ENCODE data around the gene ZNF699.
"Not testable (repeated sequence)": the region's sequence is repeated elsewhere in the genome, so short reads cannot be mapped to it uniquely, and the experiment has no call there.

ZNF699 gene

DNA sequence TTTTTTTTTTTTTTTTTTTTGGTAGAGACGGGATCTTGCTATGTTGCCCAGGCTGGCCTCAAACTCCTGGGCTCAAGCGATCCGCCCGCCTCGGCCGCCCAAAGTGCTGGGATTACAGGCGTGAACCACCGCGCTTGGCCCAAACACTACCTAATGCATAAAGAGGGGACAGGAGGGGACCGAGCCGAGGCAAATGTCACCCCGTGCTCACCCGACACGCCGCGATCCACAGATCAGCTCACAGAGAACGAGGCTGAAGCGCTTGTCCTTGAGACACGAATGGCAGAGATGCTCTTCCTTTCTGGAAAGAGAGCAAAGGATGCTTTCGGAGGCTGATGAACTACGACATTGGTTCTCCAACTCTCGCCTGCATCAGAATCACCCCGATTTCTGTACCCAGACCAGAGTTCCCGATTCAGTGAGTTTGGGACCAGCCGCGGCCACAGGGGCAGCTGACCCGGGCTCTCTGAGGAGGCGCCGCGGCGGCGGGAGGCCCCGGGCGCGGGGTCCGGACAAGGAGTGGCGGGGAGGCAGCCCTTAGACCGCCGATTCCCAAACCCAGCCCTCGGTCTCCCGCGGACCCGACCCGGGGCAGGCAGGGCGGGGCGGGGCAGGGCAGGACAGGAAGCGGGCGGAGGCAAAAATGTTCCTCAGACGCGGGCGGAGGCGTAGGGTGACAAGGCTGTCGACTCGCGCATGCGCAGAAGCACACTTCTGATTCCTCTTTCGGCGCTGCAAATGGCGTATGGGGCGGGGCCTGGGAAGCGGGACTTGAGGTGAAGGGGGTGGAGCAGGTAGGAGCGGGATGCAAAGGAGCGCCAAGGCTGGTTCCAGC is at the start of gene ZNF699:
ZNF699 (minus strand) TSS at position 700 of the 835 bp plus-strand sequence. CDS start 4,719 bp downstream, outside the sequence.
- peaks cover 29% of the 10 kb centered on the region for H3K4me1 Mint-ChIP-seq
- H3K27me3 Mint-ChIP-seq: peaks cover 2% of the 10 kb centered on the region
- DNase-seq (peak; percentile 98), ATAC-seq (peak; percentile 91)
- peaks cover 18% of the 10 kb centered on the region for H3K9me3 Mint-ChIP-seq
- H3K27ac Mint-ChIP-seq: peak within 1 kb of the TSS; percentile 97
- peak within 1 kb of the TSS; percentile 89 for H3K4me3 Mint-ChIP-seq
- peaks cover 20% of the 10 kb centered on the region for H3K36me3 Mint-ChIP-seq (ENCODE audit: low read depth)

DNA sequence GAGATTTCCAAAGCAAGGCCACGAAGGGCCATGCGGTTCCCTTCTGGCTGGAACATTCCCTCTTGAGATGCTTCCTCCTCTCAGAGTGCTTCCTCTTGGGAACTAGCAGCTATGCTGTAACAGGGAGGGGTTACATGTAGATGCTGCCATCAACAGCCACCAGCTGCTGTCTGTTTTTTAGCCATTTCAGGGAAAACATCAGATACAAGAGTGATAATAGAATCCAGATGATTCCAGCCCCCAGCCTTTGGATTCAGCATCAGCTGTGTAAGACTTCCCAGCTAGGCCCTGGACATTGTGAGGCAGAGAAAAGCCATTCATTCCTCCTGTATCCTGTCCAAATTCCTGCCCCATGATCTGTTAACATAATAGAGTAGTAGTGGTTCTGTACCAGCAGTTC is 45.0 kb upstream of the ZNF699 start:
- Mint-ChIP-seq H3K4me3 (no peak overlapping the region), H3K9me3 (peaks cover 51% of the 10 kb centered on the region), H3K4me1 (no peaks in the 10 kb centered on the region), H3K27ac (no peak overlapping the region), H3K36me3 (ENCODE audit: low read depth) (peaks cover 60% of the 10 kb centered on the region), H3K27me3 (no peaks in the 10 kb centered on the region)
- no peak for ATAC-seq
- no peak for DNase-seq

DNA sequence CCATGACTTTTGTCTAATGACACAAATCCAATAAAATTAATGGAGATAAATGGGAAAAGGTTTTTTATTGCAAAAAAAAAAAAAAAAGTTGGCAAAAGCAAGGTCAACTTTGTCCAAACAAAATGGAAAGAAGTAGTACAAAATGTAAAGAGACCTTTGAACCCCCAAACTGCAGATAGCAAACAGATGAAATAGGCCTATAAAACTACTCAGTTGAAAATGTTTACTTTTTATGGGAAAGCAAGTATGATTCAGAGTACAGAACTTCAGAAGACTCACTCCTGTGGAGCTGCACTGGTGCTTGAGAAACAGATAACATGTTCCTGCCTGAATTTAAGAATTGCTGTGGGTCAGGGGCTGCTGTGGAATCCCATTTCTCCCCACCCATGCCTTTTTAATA is 43.4 kb upstream of the ZNF699 start:
- H3K27ac Mint-ChIP-seq: no peak overlapping the region
- DNase-seq (no peak), ATAC-seq (no peak)
- H3K27me3 Mint-ChIP-seq: no peaks in the 10 kb centered on the region
- peaks cover 66% of the 10 kb centered on the region for H3K36me3 Mint-ChIP-seq (ENCODE audit: low read depth)
- peaks cover 55% of the 10 kb centered on the region for H3K9me3 Mint-ChIP-seq
- no peak overlapping the region for H3K4me3 Mint-ChIP-seq
- no peaks in the 10 kb centered on the region for H3K4me1 Mint-ChIP-seq

DNA sequence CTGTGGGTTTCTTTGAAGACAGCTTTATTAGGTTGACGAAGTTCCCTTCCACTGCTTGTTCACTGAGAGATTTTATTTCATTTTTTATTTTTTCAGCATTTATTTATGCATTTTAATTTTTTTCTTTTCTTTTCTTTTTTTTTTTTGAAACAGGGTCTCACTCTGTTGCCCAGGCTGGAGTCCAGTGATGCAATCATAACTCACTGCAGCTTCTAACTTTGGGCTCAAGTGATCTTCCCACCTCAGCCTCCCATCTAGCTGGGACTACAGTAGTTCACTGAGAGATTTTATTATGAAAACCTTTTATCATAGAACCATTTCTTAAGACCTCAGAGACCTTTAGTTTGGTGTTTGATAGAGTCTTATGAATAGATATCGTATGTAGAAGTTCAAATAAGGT is 42.9 kb upstream of the ZNF699 start:
- DNase-seq: no peak
- H3K36me3 Mint-ChIP-seq (ENCODE audit: low read depth): peaks cover 64% of the 10 kb centered on the region
- H3K27me3 Mint-ChIP-seq: no peaks in the 10 kb centered on the region
- H3K4me3 Mint-ChIP-seq: no peak overlapping the region
- H3K4me1 Mint-ChIP-seq: no peaks in the 10 kb centered on the region
- H3K9me3 Mint-ChIP-seq: peaks cover 53% of the 10 kb centered on the region
- no peak overlapping the region for H3K27ac Mint-ChIP-seq
- no peak for ATAC-seq

DNA sequence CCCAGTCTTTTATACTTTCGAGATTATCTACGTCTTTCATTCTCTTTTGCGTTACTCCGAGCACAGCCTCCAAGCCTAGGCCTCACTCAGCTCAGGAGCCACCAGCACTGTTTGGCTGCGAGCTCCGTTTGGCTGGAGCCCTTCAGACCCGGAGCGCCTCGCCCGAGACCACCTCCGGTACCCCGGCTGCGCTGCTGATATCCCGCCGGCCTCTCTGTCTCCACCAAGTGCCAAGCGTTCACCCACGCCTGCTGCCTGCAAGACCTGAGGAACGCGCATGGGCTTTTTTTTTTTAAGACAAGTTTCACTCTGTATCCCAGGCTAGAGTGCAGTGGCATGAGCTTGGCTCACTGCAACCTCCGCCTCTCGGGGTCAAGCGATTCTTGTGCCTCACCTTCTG is 39.0 kb upstream of the ZNF699 start:
- no peaks in the 10 kb centered on the region for H3K27me3 Mint-ChIP-seq

DNA sequence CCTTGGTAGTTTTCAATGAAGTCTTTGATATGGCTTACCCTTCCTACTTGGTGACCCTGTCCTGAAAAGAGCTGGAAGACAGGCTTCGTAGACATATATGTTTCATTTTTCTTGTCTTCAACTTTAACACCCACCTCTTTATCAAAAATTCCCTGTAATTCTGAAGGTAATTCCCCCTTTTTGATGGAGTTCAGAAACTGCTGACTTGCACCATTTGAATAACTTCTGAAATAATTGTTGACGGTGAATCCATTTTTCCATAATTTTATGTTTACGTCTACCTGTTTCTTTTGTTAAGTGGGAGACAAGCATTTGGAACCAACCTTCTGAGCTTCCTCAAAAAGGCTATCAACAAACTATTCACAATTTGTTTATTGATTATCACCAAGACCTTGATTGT is 38.6 kb upstream of the ZNF699 start:
- Mint-ChIP-seq H3K9me3 (peaks cover 63% of the 10 kb centered on the region), H3K4me3 (no peak overlapping the region), H3K4me1 (no peaks in the 10 kb centered on the region), H3K27ac (no peak overlapping the region), H3K27me3 (no peaks in the 10 kb centered on the region), H3K36me3 (ENCODE audit: low read depth) (peaks cover 78% of the 10 kb centered on the region)
- no peak for ATAC-seq
- DNase-seq: no peak

More for the DNA sequence above, 39.0 kb upstream of the ZNF699 start:
- DNase-seq (no peak), ATAC-seq (no peak)
- H3K9me3 Mint-ChIP-seq: peaks cover 60% of the 10 kb centered on the region
- H3K4me3 Mint-ChIP-seq: no peak overlapping the region
- no peak overlapping the region for H3K27ac Mint-ChIP-seq
- no peaks in the 10 kb centered on the region for H3K4me1 Mint-ChIP-seq
- peaks cover 74% of the 10 kb centered on the region for H3K36me3 Mint-ChIP-seq (ENCODE audit: low read depth)

DNA sequence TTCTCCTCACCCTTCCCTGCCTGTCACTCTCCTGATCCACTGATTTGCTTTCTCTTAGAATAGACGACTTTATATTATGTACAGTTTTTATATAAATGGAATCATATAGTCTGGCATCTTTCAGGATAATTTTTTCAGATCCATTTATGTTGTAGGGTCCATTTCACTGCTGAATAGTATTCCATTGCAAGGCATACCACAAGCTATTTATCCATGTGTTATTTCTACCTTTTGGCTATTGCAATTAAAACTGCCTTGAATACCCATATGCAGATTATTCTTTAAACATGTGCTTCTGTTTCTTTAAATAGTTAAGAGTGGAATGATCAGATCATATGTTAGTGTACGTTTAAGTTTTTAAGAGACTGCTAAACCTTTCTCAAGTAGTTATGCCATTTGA is 35.4 kb upstream of the ZNF699 start:
- no peak overlapping the region for H3K4me3 Mint-ChIP-seq
- peaks cover 73% of the 10 kb centered on the region for H3K9me3 Mint-ChIP-seq
- H3K36me3 Mint-ChIP-seq (ENCODE audit: low read depth): peaks cover 84% of the 10 kb centered on the region
- DNase-seq: no peak
- ATAC-seq: no peak
- H3K27me3 Mint-ChIP-seq: no peaks in the 10 kb centered on the region
- no peaks in the 10 kb centered on the region for H3K4me1 Mint-ChIP-seq
- H3K27ac Mint-ChIP-seq: no peak overlapping the region

DNA sequence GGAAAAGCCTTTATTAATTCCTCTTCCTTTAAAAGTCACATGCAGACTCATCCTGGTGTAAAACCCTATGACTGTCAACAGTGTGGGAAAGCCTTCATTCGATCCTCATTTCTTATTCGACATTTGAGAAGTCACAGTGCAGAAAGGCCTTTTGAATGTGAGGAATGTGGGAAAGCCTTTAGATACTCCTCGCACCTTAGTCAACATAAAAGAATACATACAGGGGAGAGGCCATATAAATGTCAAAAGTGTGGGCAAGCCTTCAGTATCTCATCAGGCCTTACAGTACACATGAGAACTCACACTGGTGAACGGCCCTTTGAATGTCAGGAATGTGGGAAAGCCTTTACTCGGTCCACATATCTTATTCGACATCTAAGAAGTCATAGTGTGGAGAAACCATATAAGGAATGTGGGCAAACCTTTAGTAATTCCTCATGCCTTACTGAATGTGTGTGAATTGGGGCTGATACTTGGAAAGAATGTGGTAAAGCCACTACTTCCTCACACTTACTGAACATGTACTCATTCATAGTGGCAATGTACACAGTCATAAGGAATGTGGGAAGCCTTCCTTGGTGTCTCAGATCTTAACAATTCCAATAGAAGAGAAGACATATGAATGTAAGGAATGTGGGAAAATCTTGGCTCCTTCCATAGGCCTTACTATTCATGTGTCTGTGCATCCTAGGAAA is 33.1 kb upstream of the ZNF699 start:
- Mint-ChIP-seq H3K27me3 (no peaks in the 10 kb centered on the region), H3K9me3 (peaks cover 72% of the 10 kb centered on the region), H3K4me3 (no peak overlapping the region), H3K27ac (no peak overlapping the region), H3K4me1 (no peaks in the 10 kb centered on the region), H3K36me3 (ENCODE audit: low read depth) (peaks cover 84% of the 10 kb centered on the region)
- DNase-seq (no peak), ATAC-seq (no peak)

DNA sequence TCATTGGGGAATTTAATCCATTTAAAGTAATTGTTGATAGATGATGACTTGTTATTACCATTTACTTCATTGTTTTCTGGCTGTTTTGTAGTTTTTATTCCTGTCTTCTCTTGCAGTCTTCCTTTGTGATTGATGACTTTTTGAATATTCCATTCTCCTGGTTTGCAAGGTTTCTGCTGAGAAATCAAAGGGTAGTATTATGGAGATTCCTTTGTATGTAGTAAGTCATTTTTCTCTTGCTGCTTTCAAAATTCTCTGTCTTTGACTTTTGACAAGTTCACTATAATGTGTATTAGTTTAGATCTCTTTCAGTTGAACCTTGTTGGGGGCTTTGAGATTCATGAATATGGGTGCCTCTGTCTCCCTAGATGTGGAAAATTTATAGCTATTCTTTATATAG is 20.4 kb upstream of the ZNF699 start:
- no peak overlapping the region for H3K4me3 Mint-ChIP-seq
- H3K9me3 Mint-ChIP-seq: peaks cover 62% of the 10 kb centered on the region
- H3K27me3 Mint-ChIP-seq: no peaks in the 10 kb centered on the region
- H3K36me3 Mint-ChIP-seq (ENCODE audit: low read depth): peaks cover 83% of the 10 kb centered on the region
- peaks cover 10% of the 10 kb centered on the region for H3K4me1 Mint-ChIP-seq
- DNase-seq (no peak), ATAC-seq (no peak)
- no peak overlapping the region for H3K27ac Mint-ChIP-seq

DNA sequence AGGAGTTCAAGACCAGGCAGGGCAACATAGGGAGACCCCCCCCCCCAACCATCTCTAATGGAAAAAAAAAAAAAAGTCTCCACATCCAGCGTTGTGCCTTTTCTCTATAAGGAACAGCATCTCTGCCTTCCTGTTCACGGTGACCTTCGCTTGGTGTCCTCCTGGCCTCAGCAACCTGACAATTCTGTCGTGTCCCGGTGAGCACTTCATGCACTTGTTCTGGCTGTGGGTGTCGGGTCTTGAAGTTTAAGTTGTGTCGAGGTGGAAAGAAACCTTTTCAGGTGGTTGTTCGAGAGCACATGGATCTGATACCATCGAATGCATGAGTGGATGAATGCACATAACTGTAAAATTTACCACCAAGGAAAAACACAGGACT is 14.9 kb upstream of the ZNF699 start:
- Mint-ChIP-seq H3K36me3 (ENCODE audit: low read depth) (peaks cover 49% of the 10 kb centered on the region), H3K9me3 (peaks cover 39% of the 10 kb centered on the region)
- ATAC-seq: no peak

DNA sequence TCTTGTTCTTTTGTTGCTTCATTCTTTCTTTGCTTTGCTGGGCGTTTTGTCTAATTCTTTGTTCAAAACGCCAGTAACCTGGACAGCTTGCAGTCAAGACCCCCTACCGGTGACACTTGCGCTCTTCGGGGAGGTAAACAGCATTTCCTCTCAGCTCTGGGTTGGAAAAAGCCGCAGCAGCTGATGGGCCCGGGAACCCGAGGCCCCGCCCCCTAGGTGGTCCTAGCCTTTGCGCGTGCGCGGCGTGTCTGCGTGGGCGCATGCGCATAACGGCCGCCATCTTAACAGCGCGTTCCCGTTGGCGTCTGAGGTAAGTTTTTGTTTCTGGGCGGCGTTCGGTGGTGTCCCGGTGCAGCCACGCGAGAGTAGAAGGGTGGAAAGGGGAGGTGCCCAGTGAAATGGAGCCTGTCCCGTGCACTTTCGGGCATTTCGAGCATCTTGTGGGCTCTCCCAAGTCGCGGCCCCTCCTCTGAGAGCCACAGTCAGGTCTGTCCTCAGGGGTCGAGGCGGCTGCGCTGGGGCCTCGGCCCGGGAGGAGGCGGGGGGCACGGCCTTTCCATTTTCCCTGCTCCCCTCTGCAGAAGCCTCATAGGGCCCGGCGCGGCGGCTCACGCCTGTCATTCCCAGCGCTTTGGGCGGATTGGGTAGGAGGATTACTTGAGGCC is 14.4 kb upstream of the ZNF699 start, which contains the start of gene ZNF559:
ZNF559 (plus strand) TSS at position 261 of the 665 bp plus-strand sequence. CDS start 14,371 bp downstream, outside the sequence.
- DNase-seq (peak; percentile 96), ATAC-seq (peak; percentile 97)
- Mint-ChIP-seq H3K9me3 (peaks cover 34% of the 10 kb centered on the region), H3K27me3 (no peaks in the 10 kb centered on the region), H3K4me3 (peak within 1 kb of the TSS; percentile 88), H3K27ac (peak within 1 kb of the TSS; percentile 88), H3K36me3 (ENCODE audit: low read depth) (peaks cover 44% of the 10 kb centered on the region), H3K4me1 (peaks cover 31% of the 10 kb centered on the region)

More for the DNA sequence above, 14.9 kb upstream of the ZNF699 start:
- Mint-ChIP-seq H3K4me3 (peak overlapping the region; percentile 88), H3K27me3 (no peaks in the 10 kb centered on the region), H3K4me1 (peaks cover 31% of the 10 kb centered on the region), H3K27ac (peak overlapping the region; percentile 88)
- DNase-seq: no peak

DNA sequence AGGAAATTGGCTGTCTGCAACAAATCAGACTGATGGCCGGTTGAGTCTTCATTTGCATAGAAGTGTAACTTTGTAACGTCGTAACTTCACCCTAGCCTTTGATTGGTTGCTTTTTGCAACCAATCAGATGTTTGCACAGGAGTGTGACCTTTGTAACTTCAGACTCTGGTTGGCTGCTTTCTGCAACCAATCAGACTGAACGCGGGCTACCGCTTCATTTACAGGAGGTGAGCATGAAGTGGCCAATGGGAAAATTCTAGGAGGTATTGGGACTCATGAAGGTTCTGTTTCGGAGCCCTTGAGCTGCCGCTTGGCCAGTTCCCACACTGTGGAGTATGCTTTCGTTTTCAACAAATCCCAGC is 13.9 kb upstream of the ZNF699 start:
- Mint-ChIP-seq H3K27me3 (no peaks in the 10 kb centered on the region), H3K4me1 (peaks cover 29% of the 10 kb centered on the region), H3K4me3 (peak overlapping the region; percentile 88), H3K9me3 (peaks cover 31% of the 10 kb centered on the region), H3K27ac (peak overlapping the region; percentile 88), H3K36me3 (ENCODE audit: low read depth) (peaks cover 40% of the 10 kb centered on the region)
- ATAC-seq (peak; percentile 38), DNase-seq (peak; percentile 50)

DNA sequence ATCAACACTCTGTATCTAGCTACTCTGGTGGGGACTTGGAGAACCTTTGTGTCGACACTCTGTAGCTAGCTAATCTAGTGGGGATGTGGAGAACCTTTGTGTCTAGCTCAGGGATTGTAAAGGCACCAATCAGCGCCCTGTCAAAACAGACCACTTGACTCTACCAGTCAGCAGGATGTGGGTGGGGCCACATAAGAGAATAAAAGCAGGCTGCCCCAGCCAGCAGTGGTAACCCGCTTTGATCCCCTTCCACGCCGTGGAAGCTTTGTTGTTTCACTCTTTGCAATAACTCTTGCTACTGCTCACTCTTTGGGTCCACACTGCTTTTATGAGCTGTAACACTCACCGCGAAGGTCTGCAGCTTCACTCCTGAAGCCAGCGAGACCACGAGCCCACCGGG is 12.6 kb upstream of the ZNF699 start:
- not testable (repeated sequence) for H3K27ac Mint-ChIP-seq

DNA sequence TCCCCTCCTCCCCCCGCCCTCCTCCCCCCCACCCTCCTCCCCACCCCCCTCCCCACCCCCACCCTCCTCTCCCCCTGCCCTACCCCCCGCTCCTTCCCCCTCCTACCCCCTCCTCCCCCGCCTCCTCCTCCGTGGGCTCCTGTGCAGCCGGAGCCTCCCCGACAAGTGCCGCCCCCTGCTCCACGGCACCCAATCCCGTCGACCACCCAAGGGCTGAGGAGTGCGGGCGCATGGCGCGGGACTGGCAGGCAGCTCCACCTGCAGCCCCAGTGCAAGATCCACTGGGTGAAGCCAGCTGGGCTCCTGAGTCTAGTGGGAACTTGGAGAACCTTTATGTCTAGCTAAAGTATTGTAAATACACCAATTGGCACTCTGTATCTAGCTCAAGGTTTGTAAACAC is 12.1 kb upstream of the ZNF699 start:
- ATAC-seq, H3K4me3 Mint-ChIP-seq, DNase-seq, H3K27me3 Mint-ChIP-seq, H3K27ac Mint-ChIP-seq: not testable (repeated sequence)
- H3K9me3 Mint-ChIP-seq: peaks cover 32% of the 10 kb centered on the region
- H3K4me1 Mint-ChIP-seq: peaks cover 26% of the 10 kb centered on the region
- H3K36me3 Mint-ChIP-seq (ENCODE audit: low read depth): peaks cover 24% of the 10 kb centered on the region

More for the DNA sequence above, 12.6 kb upstream of the ZNF699 start:
- ATAC-seq, DNase-seq, H3K4me3 Mint-ChIP-seq, H3K27me3 Mint-ChIP-seq: not testable (repeated sequence)
- Mint-ChIP-seq H3K9me3 (peaks cover 32% of the 10 kb centered on the region), H3K4me1 (peaks cover 26% of the 10 kb centered on the region), H3K36me3 (ENCODE audit: low read depth) (peaks cover 27% of the 10 kb centered on the region)
